Measurements from ENCODE around the gene FHL2.

FHL2 gene

DNA sequence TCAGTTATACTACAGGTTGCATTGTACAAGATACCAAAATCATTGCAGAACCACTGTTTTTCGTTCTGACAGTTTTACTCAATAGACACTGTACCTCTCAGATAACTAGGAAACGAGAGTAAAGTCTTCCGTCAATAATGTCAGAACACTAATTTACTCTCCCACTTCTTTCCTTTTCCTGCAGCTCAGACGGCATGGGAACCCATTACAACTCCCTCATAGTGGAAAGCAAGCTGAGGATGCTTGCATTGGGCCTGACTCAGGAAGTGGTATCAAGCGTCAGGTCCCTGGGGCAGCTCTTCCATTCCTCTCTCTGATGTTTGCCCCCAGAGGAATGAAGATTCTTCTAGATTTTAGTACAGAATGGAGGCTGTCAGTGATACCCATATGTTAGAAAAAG lies 23.9 kb upstream of the FHL2 start:
- no peak overlapping the region for H3K4me3 ChIP-seq (ENCODE audit: low read length, poor library complexity, severe bottlenecking)
- no peak overlapping the region for H3K4me2 ChIP-seq (ENCODE audit: low read depth, low read length, poor library complexity, severe bottlenecking)
- no peak overlapping the region for H2AFZ ChIP-seq (ENCODE audit: low read length)
- H3K9ac ChIP-seq (ENCODE audit: low read depth, low read length, poor library complexity, severe bottlenecking), result no peak overlapping the region
- no peaks in the 10 kb centered on the region for H3K36me3 ChIP-seq (ENCODE audit: insufficient read depth, low read length)
- H3K79me2 ChIP-seq (ENCODE audit: insufficient read depth, low read length), result no peaks in the 10 kb centered on the region
- H4K20me1 ChIP-seq (ENCODE audit: insufficient read depth, low read length, poor library complexity, severe bottlenecking), result no peaks in the 10 kb centered on the region
- H3K9me3 ChIP-seq (ENCODE audit: insufficient read depth, low read depth, low read length), result peaks cover 14% of the 10 kb centered on the region; the same call in 1 of the 2 replicates
- peaks cover 38% of the 10 kb centered on the region for H3K4me1 ChIP-seq (ENCODE audit: insufficient read depth, low read length, poor library complexity, severe bottlenecking)
- H3K27me3 ChIP-seq (ENCODE audit: insufficient read depth, low read length, poor library complexity, severe bottlenecking), result no peaks in the 10 kb centered on the region
- no peaks in the 10 kb centered on the region for H3K9me2 ChIP-seq (replicated peaks; ENCODE audit: low read depth, low read length)
- H3F3A ChIP-seq (ENCODE audit: low read depth), result peaks cover 9% of the 10 kb centered on the region; the same call in 1 of the 2 replicates
- TF ChIP-seq CTCF (conservative IDR thresholded peaks at IDR 0.05; ENCODE audit: low read length) (no peak), EZH2phosphoT487 (IDR thresholded peaks at IDR 0.05; ENCODE audit: borderline replicate concordance) (no peak)

GRCh38 chr2:105421053-105421452 lies 22.2 kb upstream of the FHL2 start:
- TF ChIP-seq CTCF (conservative IDR thresholded peaks at IDR 0.05; ENCODE audit: low read length) (no peak), EZH2phosphoT487 (IDR thresholded peaks at IDR 0.05; ENCODE audit: borderline replicate concordance) (no peak)
- H2AFZ ChIP-seq (ENCODE audit: low read length), result no peak overlapping the region
- no peaks in the 10 kb centered on the region for H3K9me2 ChIP-seq (replicated peaks; ENCODE audit: low read depth, low read length)
- H3K9ac ChIP-seq (ENCODE audit: low read depth, low read length, poor library complexity, severe bottlenecking), result no peak overlapping the region
- peaks cover 38% of the 10 kb centered on the region for H3K4me1 ChIP-seq (ENCODE audit: insufficient read depth, low read length, poor library complexity, severe bottlenecking)
- no peak overlapping the region for H3K4me3 ChIP-seq (ENCODE audit: low read length, poor library complexity, severe bottlenecking)
- H3K4me2 ChIP-seq (ENCODE audit: low read depth, low read length, poor library complexity, severe bottlenecking), result no peak overlapping the region
- peaks cover 4% of the 10 kb centered on the region; the same call in 1 of the 2 replicates for H3F3A ChIP-seq (ENCODE audit: low read depth)
- no peaks in the 10 kb centered on the region for H3K79me2 ChIP-seq (ENCODE audit: insufficient read depth, low read length)
- no peaks in the 10 kb centered on the region for H3K27me3 ChIP-seq (ENCODE audit: insufficient read depth, low read length, poor library complexity, severe bottlenecking)
- H3K9me3 ChIP-seq (ENCODE audit: insufficient read depth, low read depth, low read length), result peaks cover 14% of the 10 kb centered on the region; the same call in 1 of the 2 replicates
- no peaks in the 10 kb centered on the region for H3K36me3 ChIP-seq (ENCODE audit: insufficient read depth, low read length)
- H4K20me1 ChIP-seq (ENCODE audit: insufficient read depth, low read length, poor library complexity, severe bottlenecking), result no peaks in the 10 kb centered on the region

- Histone ChIP-seq H3K79me2 (ENCODE audit: insufficient read depth, low read length) (no peaks in the 10 kb centered on the region), H3F3A (ENCODE audit: low read depth) (peaks cover 3% of the 10 kb centered on the region; the same call in 1 of the 2 replicates), H2AFZ (ENCODE audit: low read length) (no peak overlapping the region), H3K4me1 (ENCODE audit: insufficient read depth, low read length, poor library complexity, severe bottlenecking) (peaks cover 42% of the 10 kb centered on the region), H3K4me3 (ENCODE audit: low read length, poor library complexity, severe bottlenecking) (no peak overlapping the region), H4K20me1 (ENCODE audit: insufficient read depth, low read length, poor library complexity, severe bottlenecking) (no peaks in the 10 kb centered on the region), H3K9me3 (ENCODE audit: insufficient read depth, low read depth, low read length) (peaks cover 14% of the 10 kb centered on the region; the same call in 1 of the 2 replicates), H3K27me3 (ENCODE audit: insufficient read depth, low read length, poor library complexity, severe bottlenecking) (no peaks in the 10 kb centered on the region), H3K9me2 (replicated peaks; ENCODE audit: low read depth, low read length) (no peaks in the 10 kb centered on the region), H3K4me2 (ENCODE audit: low read depth, low read length, poor library complexity, severe bottlenecking) (peak overlapping the region; percentile 3), H3K36me3 (ENCODE audit: insufficient read depth, low read length) (no peaks in the 10 kb centered on the region), H3K9ac (ENCODE audit: low read depth, low read length, poor library complexity, severe bottlenecking) (no peak overlapping the region)
- TF ChIP-seq CTCF (conservative IDR thresholded peaks at IDR 0.05; ENCODE audit: low read length) (no peak), EZH2phosphoT487 (IDR thresholded peaks at IDR 0.05; ENCODE audit: borderline replicate concordance) (no peak)
Observed at GRCh38 chr2:105418522-105418921, 19.7 kb upstream of the FHL2 start.
